CD4-positive, alpha-beta T cell treated with Interleukin-4 for 4 hours (primary cell): Measurements from ENCODE around the gene CYB561D2.

Experiments used
- DNase-seq: peaks from one replicate; pipeline ENCODE4 v3.0.0-alpha.2; 2020

Gene CYB561D2

GRCh38 chr3:50342813-50343633 lies 7.6 kb upstream of the CYB561D2 start:
- no peak for DNase-seq

GRCh38 chr3:50345008-50345407 lies 5.7 kb upstream of the CYB561D2 start:
- DNase-seq = no peak

DNA sequence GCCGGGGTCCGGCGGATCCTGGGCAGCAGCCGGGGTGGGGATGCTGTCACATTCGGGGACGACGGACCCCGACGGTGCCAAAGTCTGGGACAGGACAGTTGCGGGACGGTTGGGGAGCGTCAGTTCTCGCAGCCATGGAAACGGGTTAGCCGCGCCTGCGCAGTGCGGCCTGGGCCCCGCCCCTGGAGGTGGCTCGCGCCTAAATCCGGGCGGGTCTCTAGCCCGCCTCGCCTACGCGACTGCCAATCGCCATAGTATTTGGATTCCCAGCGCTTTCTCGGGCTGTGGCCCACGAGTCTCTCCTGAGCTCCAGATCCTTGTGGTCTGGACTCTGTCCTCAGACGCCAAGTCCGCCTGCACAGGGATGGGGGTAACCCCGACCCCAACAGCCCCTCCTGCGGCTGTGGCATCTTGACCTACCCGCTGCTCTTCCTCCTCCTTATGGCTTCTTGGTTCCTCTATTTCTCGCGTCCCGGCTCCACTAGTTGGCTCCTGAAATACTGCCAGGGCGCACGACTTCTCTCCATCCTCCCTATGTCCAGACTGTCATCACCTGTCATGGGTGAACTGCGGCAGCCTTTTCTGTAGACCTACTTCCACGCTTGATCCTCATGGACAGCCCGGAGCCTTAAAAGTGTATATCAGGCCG lies 5.0 kb upstream of the CYB561D2 start, which contains the start of gene ZMYND10:
Gene ZMYND10 (minus strand): TSS at position 147 of the 649 bp plus-strand sequence. CDS start 153 bp downstream, outside the sequence.
- peak; percentile 75 for DNase-seq

- DNase-seq = peak; percentile 81
Observed at GRCh38 chr3:50347187-50347813, 3.4 kb upstream of the CYB561D2 start.

- DNase-seq = no peak
Observed at GRCh38 chr3:50350213-50350526, 492 bp upstream of the CYB561D2 start.

GRCh38 chr3:50351323-50351697 lies 648 bp downstream of the CYB561D2 start:
- no peak for DNase-seq

DNA sequence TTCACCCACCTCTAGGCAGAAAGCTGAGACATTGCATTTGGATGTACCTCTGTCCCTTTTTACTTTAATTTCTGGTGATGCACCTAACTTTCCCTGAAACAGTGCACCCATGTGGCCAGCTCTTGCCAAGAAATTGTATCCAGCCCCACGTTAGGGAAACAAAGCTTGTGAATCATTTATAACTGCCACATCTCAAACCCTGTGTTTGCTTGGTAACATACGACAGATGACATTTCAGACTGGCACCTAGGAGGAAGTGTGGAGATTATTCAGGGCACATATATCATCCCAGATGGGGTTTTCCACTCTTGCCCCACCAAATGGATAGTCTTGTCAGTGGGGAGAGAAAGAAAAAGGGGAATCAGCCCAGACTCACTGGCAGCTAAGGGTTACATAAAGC lies 2.1 kb downstream of the CYB561D2 start:
- DNase-seq = no peak

DNA sequence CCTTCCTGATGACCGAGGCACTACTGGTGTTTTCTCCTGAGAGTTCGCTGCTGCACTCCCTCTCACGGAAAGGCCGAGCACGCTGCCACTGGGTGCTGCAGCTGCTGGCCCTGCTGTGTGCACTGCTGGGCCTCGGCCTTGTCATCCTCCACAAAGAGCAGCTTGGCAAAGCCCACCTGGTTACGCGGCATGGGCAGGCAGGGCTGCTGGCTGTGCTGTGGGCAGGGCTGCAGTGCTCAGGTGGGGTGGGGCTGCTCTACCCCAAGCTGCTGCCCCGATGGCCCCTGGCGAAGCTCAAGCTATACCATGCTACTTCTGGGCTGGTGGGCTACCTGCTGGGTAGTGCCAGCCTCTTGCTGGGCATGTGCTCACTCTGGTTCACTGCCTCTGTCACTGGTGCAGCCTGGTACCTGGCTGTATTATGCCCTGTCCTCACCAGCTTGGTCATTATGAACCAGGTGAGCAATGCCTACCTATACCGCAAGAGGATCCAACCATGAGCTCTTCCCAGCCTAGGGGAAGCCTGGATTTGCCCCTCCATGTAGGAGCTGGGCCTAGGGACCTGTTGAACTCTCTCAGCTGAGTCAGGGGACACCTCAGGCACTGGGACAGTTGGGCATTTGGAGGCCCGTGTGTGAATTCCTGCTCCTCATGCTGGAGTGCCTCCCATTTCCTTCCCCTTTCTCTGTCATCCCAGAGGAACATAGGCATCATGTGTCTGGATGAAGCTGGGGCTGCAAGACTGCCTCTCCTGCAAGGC lies 2.8 kb downstream of the CYB561D2 start:
- no peak for DNase-seq

- no peak for DNase-seq
Observed at GRCh38 chr3:50354186-50354764, 3.6 kb downstream of the CYB561D2 start.

DNA sequence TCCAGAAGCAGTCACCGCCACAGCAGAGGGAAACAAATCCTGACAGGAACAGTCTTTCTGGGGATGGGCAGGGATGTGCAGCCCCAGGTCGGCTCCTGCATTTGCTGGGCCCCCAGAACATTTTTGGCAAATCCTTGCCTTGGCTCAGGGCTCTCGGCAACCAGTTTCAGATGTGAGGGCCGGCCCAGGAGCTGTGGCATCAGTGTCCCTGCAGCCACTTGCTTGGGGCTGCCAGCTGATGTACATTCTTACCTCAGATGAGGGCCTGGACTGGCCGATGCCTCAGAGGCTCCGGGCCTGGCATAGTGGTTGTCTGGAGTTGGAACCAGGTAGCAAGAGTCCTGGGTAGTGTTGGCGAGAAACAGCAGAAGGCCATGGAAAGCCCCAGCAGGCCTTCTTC lies 4.2 kb downstream of the CYB561D2 start:
- no peak for DNase-seq

DNA sequence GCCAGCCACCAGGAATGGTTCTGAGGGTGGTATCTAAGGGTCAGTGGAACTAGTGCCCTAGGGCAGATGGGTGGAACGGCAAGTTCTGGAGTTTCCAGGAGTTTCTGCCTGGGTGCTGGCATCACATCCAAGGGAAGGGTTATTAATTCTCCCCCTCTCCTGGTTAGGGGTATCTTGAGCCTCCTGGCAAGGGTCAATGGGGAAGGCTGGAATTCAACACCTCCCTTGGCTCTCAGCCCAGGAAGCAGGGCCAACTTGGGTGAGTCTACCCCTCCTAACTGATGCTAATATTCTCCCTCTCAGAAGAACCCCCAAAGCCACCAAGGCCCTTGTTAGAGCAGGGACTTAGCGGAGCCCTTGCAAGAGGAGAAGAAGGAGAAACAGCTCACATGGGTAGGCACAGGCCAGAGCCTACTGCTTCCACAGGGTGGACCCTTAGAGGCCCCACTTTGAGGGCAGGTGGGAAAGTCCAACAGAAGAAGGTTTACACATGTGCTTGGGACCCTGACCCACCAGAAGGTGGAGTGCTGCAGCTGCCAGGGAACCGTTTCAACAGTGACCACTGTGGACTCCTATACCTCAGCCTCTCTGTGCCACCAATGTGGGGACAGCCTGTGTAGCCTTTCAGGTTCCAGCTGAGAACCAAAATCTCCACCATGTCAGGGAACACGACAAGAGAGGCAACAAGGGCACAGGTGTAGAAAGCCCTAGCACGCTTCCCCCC lies 5.3 kb downstream of the CYB561D2 start:
- DNase-seq = no peak

DNA sequence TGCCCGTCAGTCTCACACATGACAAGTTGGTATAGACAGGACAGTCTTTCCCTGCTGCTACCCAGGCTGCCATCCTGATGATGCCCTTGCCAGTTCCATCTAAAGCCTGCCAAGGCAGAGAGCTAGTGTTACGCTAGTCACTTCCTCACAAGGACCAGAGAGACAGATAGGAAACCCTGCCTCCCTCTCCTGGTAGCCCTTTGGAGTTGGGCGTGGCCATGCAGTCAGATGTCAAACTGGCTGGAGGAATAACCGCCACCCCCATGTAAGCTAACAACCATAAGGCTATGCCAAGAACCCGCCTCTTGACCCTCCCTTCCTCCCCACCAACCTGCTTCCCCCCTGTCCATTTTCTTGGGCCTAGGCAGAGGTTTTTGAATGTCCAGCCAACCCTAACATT lies 5.9 kb downstream of the CYB561D2 start:
- DNase-seq = no peak

GRCh38 chr3:50357481-50357880 lies 6.8 kb downstream of the CYB561D2 start:
- DNase-seq = no peak

GRCh38 chr3:50358355-50358910 lies 7.8 kb downstream of the CYB561D2 start:
- DNase-seq = no peak

DNA sequence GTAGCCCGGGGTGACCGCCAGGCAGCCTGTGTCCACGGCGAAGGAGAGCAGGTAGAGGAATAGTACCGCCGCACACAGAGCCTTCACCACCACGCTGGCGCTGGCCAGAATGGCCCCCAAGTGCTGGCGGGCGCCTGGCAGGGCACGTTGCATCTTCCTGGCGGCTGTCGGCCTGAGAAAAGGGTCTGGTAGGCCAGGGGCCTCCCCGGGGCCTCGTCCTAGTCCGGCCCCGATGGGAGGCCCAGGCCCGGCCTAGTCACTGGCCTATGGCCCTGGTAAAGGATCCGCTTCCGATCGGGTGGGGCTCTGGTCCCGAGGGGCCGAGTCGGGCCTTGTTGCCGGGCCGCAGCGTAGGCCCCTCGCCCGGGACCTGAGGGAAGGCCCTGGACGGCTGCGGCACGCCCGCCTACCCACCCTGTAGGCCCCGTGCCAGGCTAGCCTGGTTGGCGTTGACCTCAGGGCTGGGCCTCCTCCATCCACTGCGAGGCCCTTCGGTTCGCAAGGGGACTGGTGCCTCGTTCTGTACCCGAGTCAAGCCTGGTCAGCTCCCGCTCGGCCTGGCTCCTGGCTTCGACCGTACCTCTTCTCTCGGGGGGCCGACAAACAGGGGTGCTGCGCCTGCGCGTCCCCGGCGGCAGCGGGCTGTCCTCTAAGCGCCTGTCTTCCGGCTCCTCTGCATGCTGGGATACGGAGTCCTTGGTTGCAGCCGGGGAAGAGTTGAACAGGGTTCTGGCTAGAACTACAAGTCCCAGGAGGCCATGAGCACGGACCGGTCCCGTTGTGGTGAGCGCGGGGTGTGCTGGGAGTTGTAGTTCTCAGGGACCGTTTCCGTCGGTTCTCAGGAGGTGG lies 8.5 kb downstream of the CYB561D2 start, which contains the start of gene TMEM115:
Gene TMEM115 (minus strand): TSS at position 611 of the 849 bp plus-strand sequence. CDS start 458 bp downstream, at position 153.
- peak; percentile 98 for DNase-seq

DNA sequence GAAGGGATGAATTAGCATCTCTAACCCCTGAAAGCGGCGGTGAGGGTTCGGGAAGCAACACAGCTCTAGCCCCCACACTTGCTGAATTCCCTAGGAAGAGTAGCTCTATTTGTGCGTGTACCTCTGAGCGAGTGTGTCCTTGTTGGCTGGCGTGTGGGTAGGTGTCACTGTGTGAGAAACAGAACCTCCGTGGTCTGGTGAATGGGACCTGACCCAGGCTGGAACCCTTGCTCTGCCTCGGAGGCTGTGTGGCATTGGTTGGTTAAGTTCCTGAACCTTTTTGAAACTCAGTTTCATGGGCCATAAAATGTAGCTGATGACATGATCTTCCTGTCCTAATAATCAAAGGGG lies 9.1 kb downstream of the CYB561D2 start:
- DNase-seq = no peak

DNA sequence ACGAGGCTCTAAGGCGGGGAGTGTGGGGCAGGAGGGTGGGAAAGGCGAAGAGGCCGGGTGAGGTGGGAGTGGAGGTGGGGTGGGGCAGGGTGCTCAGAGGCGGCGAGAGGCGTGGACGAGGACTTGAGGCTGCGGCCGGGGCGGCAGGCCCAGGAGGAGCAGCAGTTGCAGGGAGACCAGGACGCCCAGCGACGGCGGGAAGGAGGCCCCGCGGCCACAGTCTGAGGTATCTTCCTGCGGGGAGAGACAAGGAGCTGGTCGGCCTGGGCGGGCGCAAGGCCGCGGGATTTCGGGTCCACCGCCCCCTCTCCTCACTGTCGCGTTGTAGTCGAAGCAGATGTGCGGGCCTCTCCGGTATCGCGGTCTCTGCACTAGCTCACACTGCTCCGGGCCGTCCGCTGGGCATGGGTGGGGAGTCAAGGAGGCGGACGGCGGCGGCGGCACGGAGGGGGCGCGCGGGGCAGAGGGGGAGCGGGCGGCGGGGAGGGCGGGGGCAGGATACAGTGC lies 14.0 kb downstream of the CYB561D2 start:
- no peak for DNase-seq

GRCh38 chr3:50365080-50365841 lies 14.6 kb downstream of the CYB561D2 start:
- peak; percentile 93 for DNase-seq

DNA sequence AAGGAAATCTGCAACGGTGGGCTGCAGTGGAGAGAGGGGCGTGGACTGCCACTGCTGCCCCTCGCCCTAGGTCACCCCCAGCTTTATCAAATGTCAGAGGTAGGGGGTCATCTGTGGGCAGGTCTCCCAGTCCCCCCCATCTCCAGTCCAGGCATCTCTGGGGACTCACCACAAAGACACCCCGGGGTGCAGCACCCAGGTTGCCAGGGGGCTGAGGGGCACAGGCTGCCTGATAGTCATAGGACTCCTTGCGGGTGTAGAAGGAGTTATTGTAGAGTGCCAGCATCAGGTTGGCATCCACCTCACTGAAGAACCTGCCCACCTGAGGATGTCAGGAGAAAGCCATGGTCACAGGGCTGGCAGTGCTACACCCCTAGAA lies 15.2 kb downstream of the CYB561D2 start:
- no peak for DNase-seq
